Muscle layer of duodenum (tissue), 2 donors: ENCODE data around the gene HUS1B.

Experiments used
- H3K27ac ChIP-seq: one replicate; pipeline ENCODE4 v1.7.0; 2013; ENCODE audit warnings: mild to moderate bottlenecking, low read length
- H3K27me3 ChIP-seq: one replicate; pipeline ENCODE4 v1.7.0; 2013; ENCODE audit warnings: low read depth, mild to moderate bottlenecking, control low read depth, low read length
- H3K36me3 ChIP-seq, 2 donors: one replicate each; pipeline ENCODE4 v1.7.0; 2013; ENCODE audit warnings: low read length in 2 of 2, control low read depth in 1 of 2, mild to moderate bottlenecking in 1 of 2; ENCODE audit not compliant: insufficient read depth in 2 of 2, control insufficient read depth in 1 of 2
- H3K4me1 ChIP-seq, 2 donors: one replicate each; pipeline ENCODE4 v1.7.0; 2013; ENCODE audit warnings: low read length in 2 of 2, mild to moderate bottlenecking in 2 of 2, control low read depth in 1 of 2, moderate library complexity in 1 of 2; ENCODE audit not compliant: insufficient read depth in 2 of 2, control insufficient read depth in 1 of 2
- H3K4me3 ChIP-seq, 2 donors: one replicate each; pipeline ENCODE4 v1.7.0; 2013; ENCODE audit warnings: low read length in 2 of 2, low read depth in 1 of 2, mild to moderate bottlenecking in 1 of 2
- H3K9me3 ChIP-seq, 2 donors: one replicate each; pipeline ENCODE4 v1.7.0; 2013; ENCODE audit warnings: low read length in 2 of 2, control low read depth in 1 of 2, mild to moderate bottlenecking in 1 of 2; ENCODE audit not compliant: control insufficient read depth in 1 of 2
- donor health status: healthy.

The HUS1B gene

GRCh38 chr6:692858-693722 is 36.2 kb upstream of the HUS1B start, which contains the start of gene EXOC2:
TSS of gene EXOC2 (minus strand) at chr6:693139. CDS start at chr6:637818, 55,321 bp downstream.
- H3K36me3 ChIP-seq = peaks cover 0 to 3% of the 10 kb centered on the region in 2 donors
- H3K27me3 ChIP-seq = no peaks in the 10 kb centered on the region
- H3K4me1 ChIP-seq = peaks cover 4 to 12% of the 10 kb centered on the region in 2 donors
- H3K27ac ChIP-seq = peak within 1 kb of the TSS; percentile 31
- no peaks in the 10 kb centered on the region for H3K9me3 ChIP-seq
- peak within 1 kb of the TSS; percentile 86 to 95 for H3K4me3 ChIP-seq

- H3K36me3 ChIP-seq = peaks cover 0 to 3% of the 10 kb centered on the region in 2 donors
- peak overlapping the region; percentile 86 to 95 for H3K4me3 ChIP-seq
- H3K9me3 ChIP-seq = no peaks in the 10 kb centered on the region
- H3K27ac ChIP-seq = no peak overlapping the region
- H3K27me3 ChIP-seq = no peaks in the 10 kb centered on the region
- H3K4me1 ChIP-seq = peaks cover 4 to 12% of the 10 kb centered on the region in 2 donors
These were observed 35.5 kb upstream of the HUS1B start for GRCh38 chr6:692356-692851.

GRCh38 chr6:689223-689622 is 32.3 kb upstream of the HUS1B start:
- Histone ChIP-seq H3K27me3 (no peaks in the 10 kb centered on the region), H3K27ac (no peak overlapping the region), H3K36me3 (peaks cover 0 to 3% of the 10 kb centered on the region in 2 donors)

GRCh38 chr6:686497-686896 is 29.6 kb upstream of the HUS1B start:
- Histone ChIP-seq H3K4me1 (peaks cover 4 to 12% of the 10 kb centered on the region in 2 donors), H3K27ac (no peak overlapping the region), H3K36me3 (peaks cover 0 to 3% of the 10 kb centered on the region in 2 donors), H3K4me3 (no peak overlapping the region), H3K27me3 (no peaks in the 10 kb centered on the region), H3K9me3 (no peaks in the 10 kb centered on the region)

More at GRCh38 chr6:689223-689622, 32.3 kb upstream of the HUS1B start:
- Histone ChIP-seq H3K4me3 (no peak overlapping the region), H3K9me3 (no peaks in the 10 kb centered on the region), H3K4me1 (peaks cover 4 to 14% of the 10 kb centered on the region in 2 donors)

- peaks cover 0 to 2% of the 10 kb centered on the region in 2 donors for H3K36me3 ChIP-seq
- H3K27ac ChIP-seq = no peak overlapping the region
- H3K4me1 ChIP-seq = peaks cover 0 to 11% of the 10 kb centered on the region in 2 donors
- no peak overlapping the region for H3K4me3 ChIP-seq
- no peaks in the 10 kb centered on the region for H3K9me3 ChIP-seq
- no peaks in the 10 kb centered on the region for H3K27me3 ChIP-seq
These were observed 28.1 kb upstream of the HUS1B start for GRCh38 chr6:684831-685636.

DNA sequence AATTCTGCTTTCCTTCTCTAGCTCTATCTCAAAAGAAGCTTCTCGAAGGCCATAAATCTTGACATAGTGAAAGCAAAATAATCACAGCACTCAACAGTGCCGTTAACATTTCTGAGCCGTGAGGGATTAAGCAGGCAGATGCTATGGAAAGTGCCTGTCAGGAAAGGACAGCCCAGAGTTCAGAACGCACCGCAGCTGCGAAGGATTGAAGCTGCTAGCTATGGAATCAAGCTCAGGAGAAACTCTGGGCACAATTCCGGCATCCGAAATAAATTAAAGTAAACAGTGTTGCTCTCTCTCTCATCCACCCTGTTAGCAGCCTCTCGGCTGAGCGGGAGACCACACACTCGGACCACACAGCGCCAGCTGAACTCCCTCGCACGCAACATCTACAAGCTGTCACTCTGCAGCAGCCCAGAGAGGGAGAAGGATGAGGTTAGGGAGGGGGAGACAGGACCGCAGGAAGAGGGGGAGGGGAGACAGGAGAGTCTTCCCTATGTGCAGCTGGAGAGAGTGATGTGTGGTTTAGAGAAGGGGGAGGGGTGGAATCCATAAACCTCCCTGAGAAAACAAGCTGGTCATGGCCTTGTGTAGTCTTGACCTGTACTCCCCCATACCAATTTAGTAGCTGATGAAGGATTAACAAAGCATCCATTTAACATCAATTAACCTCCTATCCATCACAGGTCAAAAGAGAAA is 27.0 kb upstream of the HUS1B start:
- Histone ChIP-seq H3K27ac (peak overlapping the region; percentile 46), H3K27me3 (no peaks in the 10 kb centered on the region), H3K36me3 (no peaks in the 10 kb centered on the region), H3K9me3 (no peaks in the 10 kb centered on the region), H3K4me1 (peaks cover 0 to 11% of the 10 kb centered on the region in 2 donors), H3K4me3 (peak overlapping the region; percentile 52 to 55)

- Histone ChIP-seq H3K9me3 (no peaks in the 10 kb centered on the region), H3K4me1 (peaks cover 0 to 14% of the 10 kb centered on the region in 2 donors), H3K27ac (no peak overlapping the region), H3K27me3 (no peaks in the 10 kb centered on the region), H3K4me3 (no peak overlapping the region), H3K36me3 (no peaks in the 10 kb centered on the region)
These were observed 23.9 kb upstream of the HUS1B start for GRCh38 chr6:680666-681340.

DNA sequence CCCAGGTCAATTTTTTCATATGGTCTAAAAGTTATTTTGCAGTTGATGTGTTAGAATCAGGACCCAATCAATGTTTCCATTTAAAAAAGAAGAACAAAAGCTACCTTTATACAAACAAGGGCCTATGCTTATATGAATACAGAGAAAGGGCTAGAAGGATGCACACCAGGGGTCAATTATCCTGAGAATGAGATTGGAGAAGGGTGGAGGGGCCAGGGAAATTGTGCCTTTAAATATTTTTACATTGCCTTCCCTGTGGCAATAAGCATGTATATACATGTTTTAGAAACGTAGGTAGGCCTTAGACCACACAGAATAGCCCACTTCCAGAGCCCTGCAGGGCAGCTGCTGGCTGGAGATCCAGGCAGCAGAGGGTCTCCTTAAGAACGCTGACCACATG is 23.4 kb upstream of the HUS1B start:
- Histone ChIP-seq H3K9me3 (no peaks in the 10 kb centered on the region), H3K27me3 (no peaks in the 10 kb centered on the region), H3K27ac (no peak overlapping the region), H3K4me1 (peaks cover 0 to 14% of the 10 kb centered on the region in 2 donors), H3K4me3 (no peak overlapping the region), H3K36me3 (no peaks in the 10 kb centered on the region)

DNA sequence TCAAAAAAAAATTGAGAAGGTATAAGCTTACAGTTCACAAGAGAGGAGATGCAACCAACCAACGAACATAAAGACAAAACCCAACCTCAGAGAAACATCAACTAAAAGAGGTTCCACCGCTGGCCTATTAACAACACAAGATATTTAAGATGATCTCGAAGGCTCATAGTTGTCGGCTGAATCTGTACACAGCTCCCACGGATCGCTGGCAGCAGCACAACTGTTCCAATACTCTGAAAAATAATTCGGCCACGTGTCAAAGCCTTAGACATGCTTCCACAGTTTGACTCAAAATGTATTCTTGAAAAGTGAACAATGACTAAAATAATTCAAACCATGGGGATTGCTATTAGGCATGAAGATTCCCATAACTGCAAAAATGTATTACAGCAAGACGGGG is 22.4 kb upstream of the HUS1B start:
- Histone ChIP-seq H3K36me3 (no peaks in the 10 kb centered on the region), H3K9me3 (no peaks in the 10 kb centered on the region), H3K4me3 (no peak overlapping the region), H3K27ac (no peak overlapping the region), H3K27me3 (no peaks in the 10 kb centered on the region), H3K4me1 (peaks cover 0 to 13% of the 10 kb centered on the region in 2 donors)

DNA sequence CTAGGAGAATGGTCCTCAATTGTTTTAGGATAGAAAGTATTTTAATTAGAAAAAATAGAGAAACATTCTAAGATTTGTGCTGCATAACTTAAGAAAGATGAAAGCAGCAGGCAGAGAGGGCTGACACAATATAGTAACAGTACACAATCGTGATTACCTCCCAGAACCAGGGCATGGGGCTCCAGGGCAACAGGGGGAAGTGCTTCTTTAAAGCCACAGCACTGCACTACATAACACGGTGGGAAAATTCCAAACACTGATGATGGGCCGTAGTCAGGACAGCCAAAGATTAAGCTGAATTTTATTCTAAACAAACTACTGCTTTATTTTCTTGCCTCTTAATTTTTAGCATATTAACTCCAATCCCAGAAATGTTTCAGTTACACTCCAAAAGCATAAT is 21.6 kb upstream of the HUS1B start:
- Histone ChIP-seq H3K27ac (no peak overlapping the region), H3K4me3 (no peak overlapping the region)

More for the DNA sequence above, 21.6 kb upstream of the HUS1B start:
- no peaks in the 10 kb centered on the region for H3K36me3 ChIP-seq
- no peaks in the 10 kb centered on the region for H3K27me3 ChIP-seq
- peaks cover 0 to 8% of the 10 kb centered on the region in 2 donors for H3K4me1 ChIP-seq
- no peaks in the 10 kb centered on the region for H3K9me3 ChIP-seq
